Measurements from ENCODE around the gene BRPF1.
A peak's percentile ranks its signal among the peaks of the same experiment; 100 is the strongest.

The BRPF1 gene

GRCh38 chr3:9732740-9733115 lies 1.2 kb downstream of the BRPF1 start:
- no peak for DNase-seq

DNA sequence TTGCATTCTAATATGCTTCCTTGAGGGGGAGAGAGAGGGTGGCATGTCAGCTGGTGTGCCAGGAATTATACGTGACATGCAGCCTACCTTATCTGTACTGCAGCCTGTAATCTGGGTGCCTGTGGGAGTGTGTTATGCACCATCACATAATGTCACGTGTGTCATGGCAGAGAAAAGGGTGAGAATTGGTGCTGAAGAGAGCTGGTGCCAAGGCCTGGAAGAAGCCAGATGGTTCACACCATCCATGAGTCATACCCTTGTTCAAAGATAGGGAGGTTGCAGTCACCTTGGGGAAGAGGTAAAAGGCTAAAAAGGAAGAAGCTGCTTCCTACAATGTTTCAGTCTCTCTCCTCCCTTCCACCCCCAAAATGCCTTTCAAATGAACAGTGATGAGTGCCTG lies 5.3 kb downstream of the BRPF1 start:
- DNase-seq, result peak; percentile 22

- DNase-seq, result no peak
Measured at GRCh38 chr3:9739181-9739580, 7.6 kb downstream of the BRPF1 start.

GRCh38 chr3:9742560-9742959 lies 11.0 kb downstream of the BRPF1 start:
- DNase-seq, result no peak

- DNase-seq, result no peak
Measured at GRCh38 chr3:9743548-9743947, 12.0 kb downstream of the BRPF1 start.

GRCh38 chr3:9744162-9744561 lies 12.6 kb downstream of the BRPF1 start:
- no peak for DNase-seq

DNA sequence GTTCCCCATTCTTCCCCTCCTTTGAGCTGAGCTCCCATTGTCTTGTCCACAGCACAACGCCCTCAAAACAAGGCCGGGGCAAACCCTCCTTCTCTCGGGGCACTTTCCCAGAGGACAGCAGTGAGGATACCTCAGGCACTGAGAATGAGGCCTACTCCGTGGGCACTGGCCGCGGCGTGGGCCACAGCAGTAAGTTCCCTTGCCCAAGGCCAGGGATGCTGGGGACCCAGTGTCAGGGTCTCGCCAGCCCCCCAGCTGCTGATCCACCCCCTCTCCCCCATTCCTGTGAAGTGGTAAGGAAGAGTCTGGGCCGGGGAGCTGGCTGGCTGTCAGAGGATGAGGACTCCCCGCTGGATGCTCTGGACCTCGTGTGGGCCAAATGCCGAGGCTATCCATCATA lies 14.0 kb downstream of the BRPF1 start:
- no peak for DNase-seq

DNA sequence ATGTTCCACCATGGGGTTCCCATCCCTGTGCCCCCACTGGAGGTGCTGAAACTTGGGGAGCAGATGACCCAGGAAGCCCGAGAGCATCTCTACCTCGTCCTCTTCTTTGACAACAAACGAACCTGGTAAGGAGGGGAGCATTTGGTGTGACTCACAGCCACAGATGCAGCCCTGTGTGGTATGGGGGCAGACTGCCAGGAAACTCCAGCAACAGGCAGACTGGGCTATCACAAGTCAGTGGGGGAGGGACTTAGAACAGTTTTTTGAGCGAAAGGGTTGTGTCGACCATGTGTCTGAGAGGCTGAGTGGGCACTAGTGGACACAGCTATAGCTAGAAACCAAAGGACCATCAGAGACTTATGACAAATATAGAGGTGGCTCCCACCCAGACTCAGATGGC lies 14.8 kb downstream of the BRPF1 start:
- peak; percentile 75 for DNase-seq

DNA sequence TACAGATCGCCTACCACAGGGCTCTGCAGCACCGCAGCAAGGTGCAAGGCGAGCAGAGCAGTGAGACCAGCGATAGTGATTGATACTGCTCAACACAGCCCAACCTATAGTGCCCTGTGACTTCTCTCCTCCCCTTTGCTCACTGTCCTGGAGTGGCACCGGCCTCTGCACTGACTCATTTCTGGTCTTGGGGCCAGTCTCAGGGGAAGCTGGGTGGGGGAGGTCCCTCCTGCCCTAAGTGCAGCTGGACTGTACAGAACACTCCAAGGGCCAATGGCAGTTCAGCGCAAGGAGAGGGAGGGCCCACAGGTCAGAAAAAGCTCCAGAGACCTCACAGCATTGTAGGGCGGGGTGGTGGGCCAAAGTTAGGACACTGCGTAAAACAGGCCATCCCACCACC lies 15.7 kb downstream of the BRPF1 start:
- DNase-seq, result no peak

- DNase-seq, result no peak
Measured at GRCh38 chr3:9748031-9748430, 16.5 kb downstream of the BRPF1 start.

- DNase-seq, result no peak
Measured at GRCh38 chr3:9749296-9749644, 17.7 kb downstream of the BRPF1 start.

- DNase-seq, result peak; percentile 98
Measured at GRCh38 chr3:9749645-9750555, 18.4 kb downstream of the BRPF1 start, which contains the start of gene OGG1. Gene OGG1 (plus strand): TSS chr3:9749952. CDS start chr3:9750287, 335 bp downstream.

- no peak for DNase-seq
Measured at GRCh38 chr3:9750556-9751411, 19.2 kb downstream of the BRPF1 start.

GRCh38 chr3:9754678-9755077 lies 23.1 kb downstream of the BRPF1 start:
- no peak for DNase-seq

GRCh38 chr3:9757427-9757826 lies 25.9 kb downstream of the BRPF1 start:
- DNase-seq, result no peak

DNA sequence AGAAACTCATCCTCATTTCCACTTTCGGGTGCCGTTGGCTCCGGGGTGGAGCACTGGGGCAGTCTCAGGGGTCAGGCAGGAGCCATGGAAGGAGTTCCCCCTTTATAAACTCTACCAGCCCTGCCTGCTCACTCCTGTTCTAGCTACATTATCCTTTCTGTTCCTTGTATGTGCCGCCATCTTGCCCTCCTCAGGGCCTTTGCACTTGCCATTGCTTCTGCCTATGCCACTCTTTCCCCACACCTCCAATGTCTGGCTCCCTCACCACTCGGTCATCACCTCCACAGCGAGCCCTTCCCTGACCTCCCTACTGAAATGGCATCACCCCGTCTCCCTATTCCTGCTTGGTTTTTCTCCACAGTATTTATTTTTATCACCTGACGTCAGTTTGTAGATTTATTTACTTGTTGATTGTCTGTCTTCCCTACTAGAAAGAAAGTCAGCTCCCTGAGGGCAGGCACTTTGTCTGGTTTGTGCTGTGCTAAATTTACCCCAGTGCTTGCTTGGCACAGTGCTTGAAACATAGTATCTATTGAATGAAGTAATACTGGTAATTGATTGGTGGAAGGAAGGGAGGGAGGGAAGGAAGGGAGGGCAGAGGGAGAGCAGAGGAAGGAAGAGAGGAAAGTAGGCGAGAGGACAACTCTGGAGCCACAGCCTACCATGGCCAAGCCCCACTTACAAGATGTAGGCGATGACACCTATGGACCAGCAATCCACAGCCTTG lies 29.4 kb downstream of the BRPF1 start:
- no peak for DNase-seq

GRCh38 chr3:9761919-9762318 lies 30.4 kb downstream of the BRPF1 start:
- no peak for DNase-seq

GRCh38 chr3:9762871-9763270 lies 31.3 kb downstream of the BRPF1 start:
- DNase-seq, result no peak

DNA sequence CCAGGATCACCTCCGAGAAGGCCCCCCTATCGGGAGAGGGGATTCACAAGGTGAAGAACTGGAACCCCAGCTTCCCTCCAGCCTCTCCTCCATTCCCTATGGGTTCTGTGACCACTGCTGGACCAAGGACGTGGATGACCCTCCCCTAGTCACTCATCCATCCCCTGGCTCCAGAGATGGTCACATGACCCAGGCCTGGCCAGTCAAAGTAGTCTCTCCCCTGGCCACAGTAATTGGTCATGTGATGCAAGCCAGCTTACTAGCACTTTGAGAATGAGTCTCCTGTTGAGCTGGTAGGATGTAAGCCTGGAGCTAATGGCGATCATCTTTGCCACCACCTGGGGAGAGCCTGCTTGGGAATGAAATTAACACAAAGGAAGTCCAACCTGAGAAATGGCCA lies 34.3 kb downstream of the BRPF1 start:
- no peak for DNase-seq

- no peak for DNase-seq
Measured at GRCh38 chr3:9767418-9767817, 35.9 kb downstream of the BRPF1 start.

DNA sequence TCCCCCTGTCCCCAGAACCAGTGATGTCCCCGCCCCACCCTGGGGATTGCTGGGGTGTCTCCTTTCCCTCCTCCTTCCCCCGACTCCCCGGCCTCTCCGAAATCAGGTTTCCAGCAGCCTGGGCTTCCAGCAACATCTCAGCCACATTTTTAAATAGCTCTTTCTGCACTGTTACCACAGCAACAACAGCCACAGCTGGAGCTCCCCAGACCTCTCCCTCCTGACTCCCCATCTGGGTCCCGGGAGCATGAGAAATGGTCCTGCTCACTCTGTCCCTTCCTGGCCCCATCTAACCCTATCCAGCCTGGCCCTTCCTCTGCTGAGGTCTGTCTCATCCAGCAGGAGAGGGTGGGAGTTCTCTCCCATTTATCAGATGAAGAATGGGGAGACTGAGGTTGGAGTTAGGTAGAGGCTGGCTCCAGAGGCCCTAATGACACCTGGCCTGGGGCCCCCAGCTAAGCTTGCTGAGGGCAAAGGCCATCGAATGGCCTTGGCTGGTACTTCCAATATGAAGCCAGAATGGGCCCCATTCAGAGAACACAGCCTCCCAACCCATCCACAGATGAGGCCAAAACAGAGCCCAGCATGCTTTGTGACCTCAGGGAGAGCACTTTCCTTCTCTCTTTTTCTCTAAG lies 36.7 kb downstream of the BRPF1 start:
- DNase-seq, result no peak

- no peak for DNase-seq
Measured at GRCh38 chr3:9769012-9769411, 37.5 kb downstream of the BRPF1 start.
